ENCODE measurements around the gene CCDC88C. TPM values are rescaled to one million over a fixed set of nuclear protein-coding genes. Genes with fewer than 3 reads are reported as not detected.

CCDC88C gene
- 33.2 and 43.9 TPM in 2 replicates for total RNA-seq (2022)
- Bru-seq, nascent RNA = percentile 65 among the genes with signal in this experiment
- percentile 61 among the genes with signal in this experiment for BruChase-seq, experiment 1, labeled RNA remaining after a 6-hour chase
- percentile 56 among the genes with signal in this experiment for BruChase-seq, experiment 2, labeled RNA remaining after a 2-hour chase
- long read RNA-seq, partial matches to known transcripts = 12 of 13 reads
- long read RNA-seq, other reads (novel, unspliced or antisense) = 0 of 13 reads

GRCh38 chr14:91417120-91417982 lies at the start of gene CCDC88C:
TSS of gene CCDC88C (minus strand) at chr14:91417820. CDS start at chr14:91417690, 130 bp downstream.
- peak within 1 kb of the TSS; percentile 86 for H3K27ac Mint-ChIP-seq (ENCODE audit: unreplicated experiment)
- H3K9me3 Mint-ChIP-seq (ENCODE audit: low read depth, unreplicated experiment) = no peaks in the 10 kb centered on the region
- peak; percentile 83 for DNase-seq
- no peaks in the 10 kb centered on the region for H3K27me3 Mint-ChIP-seq (ENCODE audit: unreplicated experiment)
- CTCF ChIA-PET = interaction anchor here (1.2 to 5.1 kb wide), 4 partner anchors 20 to 100 kb away, joined by 3 to 42 read pairs (median 6); no protein-coding TSS in a partner anchor
- peaks cover 35% of the 10 kb centered on the region for H3K36me3 Mint-ChIP-seq (ENCODE audit: insufficient read depth, unreplicated experiment)
- no TSS peak for BruUV-seq (replicated peaks)
- intact Hi-C loops (cut with micrococcal nuclease; ENCODE audit: unreplicated experiment) = loop anchor here (5.0 kb wide), 1 partner anchor 50 kb away; no protein-coding TSS in a partner anchor
- H3K4me1 Mint-ChIP-seq (ENCODE audit: low read depth, unreplicated experiment) = peaks cover 32% of the 10 kb centered on the region
- no peak for TF ChIP-seq CTCF (IDR thresholded peaks at IDR 0.05; ENCODE audit: unreplicated experiment)
- peak within 1 kb of the TSS; percentile 93 for H3K4me3 Mint-ChIP-seq (ENCODE audit: low read depth, unreplicated experiment)

- no peaks in the 10 kb centered on the region for H3K4me1 Mint-ChIP-seq (ENCODE audit: low read depth, unreplicated experiment)
- BruUV-seq (replicated peaks) = no TSS peak
- peaks cover 47% of the 10 kb centered on the region for H3K36me3 Mint-ChIP-seq (ENCODE audit: insufficient read depth, unreplicated experiment)
- no peaks in the 10 kb centered on the region for H3K9me3 Mint-ChIP-seq (ENCODE audit: low read depth, unreplicated experiment)
- no peaks in the 10 kb centered on the region for H3K27me3 Mint-ChIP-seq (ENCODE audit: unreplicated experiment)
- H3K4me3 Mint-ChIP-seq (ENCODE audit: low read depth, unreplicated experiment) = no peak overlapping the region
- CTCF ChIA-PET = no interaction called here
- no peak for DNase-seq
- intact Hi-C loops (cut with micrococcal nuclease; ENCODE audit: unreplicated experiment) = no loop called here
- TF ChIP-seq CTCF (IDR thresholded peaks at IDR 0.05; ENCODE audit: unreplicated experiment) = no peak
- no peak overlapping the region for H3K27ac Mint-ChIP-seq (ENCODE audit: unreplicated experiment)
Measured at GRCh38 chr14:91466192-91466591, 48.6 kb upstream of the CCDC88C start.

- CTCF ChIA-PET = no interaction called here
- no peak overlapping the region for H3K27ac Mint-ChIP-seq (ENCODE audit: unreplicated experiment)
- H3K36me3 Mint-ChIP-seq (ENCODE audit: insufficient read depth, unreplicated experiment) = peaks cover 54% of the 10 kb centered on the region
- no peak overlapping the region for H3K4me3 Mint-ChIP-seq (ENCODE audit: low read depth, unreplicated experiment)
- H3K4me1 Mint-ChIP-seq (ENCODE audit: low read depth, unreplicated experiment) = no peaks in the 10 kb centered on the region
- DNase-seq = no peak
- no TSS peak for BruUV-seq (replicated peaks)
- H3K9me3 Mint-ChIP-seq (ENCODE audit: low read depth, unreplicated experiment) = no peaks in the 10 kb centered on the region
- intact Hi-C loops (cut with micrococcal nuclease; ENCODE audit: unreplicated experiment) = no loop called here
- no peaks in the 10 kb centered on the region for H3K27me3 Mint-ChIP-seq (ENCODE audit: unreplicated experiment)
- TF ChIP-seq CTCF (IDR thresholded peaks at IDR 0.05; ENCODE audit: unreplicated experiment) = no peak
Measured at GRCh38 chr14:91464615-91465205, 47.1 kb upstream of the CCDC88C start.

GRCh38 chr14:91458612-91459011 lies 41.0 kb upstream of the CCDC88C start:
- H3K36me3 Mint-ChIP-seq (ENCODE audit: insufficient read depth, unreplicated experiment) = peaks cover 42% of the 10 kb centered on the region
- H3K27me3 Mint-ChIP-seq (ENCODE audit: unreplicated experiment) = no peaks in the 10 kb centered on the region
- CTCF ChIA-PET = no interaction called here
- no peak for DNase-seq
- no TSS peak for BruUV-seq (replicated peaks)
- no peak for TF ChIP-seq CTCF (IDR thresholded peaks at IDR 0.05; ENCODE audit: unreplicated experiment)
- H3K9me3 Mint-ChIP-seq (ENCODE audit: low read depth, unreplicated experiment) = no peaks in the 10 kb centered on the region
- intact Hi-C loops (cut with micrococcal nuclease; ENCODE audit: unreplicated experiment) = no loop called here
- H3K4me1 Mint-ChIP-seq (ENCODE audit: low read depth, unreplicated experiment) = no peaks in the 10 kb centered on the region
- no peak overlapping the region for H3K27ac Mint-ChIP-seq (ENCODE audit: unreplicated experiment)
- H3K4me3 Mint-ChIP-seq (ENCODE audit: low read depth, unreplicated experiment) = no peak overlapping the region

Measured in Calu3 (cell line).